Vagina (tissue), 2 donors: ENCODE data around the gene OR6Q1.

Experiments
- POLR2AphosphoS5 ChIP-seq, 2 donors: sonication (generic); formaldehyde crosslinking; IDR thresholded peaks; one replicate each; pipeline ENCODE4 v1.9.0; 2017; ENCODE audit warnings: antibody characterized with exemption in 2 of 2, mild to moderate bottlenecking in 2 of 2, low read depth in 1 of 2; ENCODE audit not compliant: insufficient read depth in 1 of 2
- TF ChIP-seq, protein P1 (sequence below), 3 experiments: fragments of 450-650 bp in 2 of 3; fragments of 200-600 bp in 1 of 3; sonication (generic) in 1 of 3; IDR thresholded peaks; one replicate each; pipeline ENCODE4 v1.5.1; 2017 to 2019; ENCODE audit warnings: antibody characterized with exemption in 3 of 3, mild to moderate bottlenecking in 2 of 3, moderate library complexity in 2 of 3

DNA sequence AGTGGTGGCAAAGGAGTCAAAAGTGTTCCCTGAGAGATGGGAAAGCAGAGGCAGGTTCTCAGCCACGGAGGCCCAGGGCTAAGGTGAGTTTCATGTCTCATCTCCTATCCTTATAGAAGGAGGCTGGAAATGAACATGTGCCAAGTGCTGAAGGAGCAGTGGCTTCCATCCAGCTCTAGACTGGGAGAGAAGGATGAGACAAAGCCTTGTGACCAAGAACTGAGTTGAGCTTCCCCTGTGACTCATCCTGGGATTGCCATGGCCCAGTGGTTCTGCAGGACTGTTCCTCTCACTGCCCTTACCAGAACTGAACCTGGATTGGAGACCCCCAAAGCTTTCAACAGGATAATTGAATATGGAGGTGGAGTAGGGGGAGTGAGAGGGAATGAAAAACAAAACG lies 23.8 kb upstream of the OR6Q1 start:
- TF ChIP-seq, protein P1, sequence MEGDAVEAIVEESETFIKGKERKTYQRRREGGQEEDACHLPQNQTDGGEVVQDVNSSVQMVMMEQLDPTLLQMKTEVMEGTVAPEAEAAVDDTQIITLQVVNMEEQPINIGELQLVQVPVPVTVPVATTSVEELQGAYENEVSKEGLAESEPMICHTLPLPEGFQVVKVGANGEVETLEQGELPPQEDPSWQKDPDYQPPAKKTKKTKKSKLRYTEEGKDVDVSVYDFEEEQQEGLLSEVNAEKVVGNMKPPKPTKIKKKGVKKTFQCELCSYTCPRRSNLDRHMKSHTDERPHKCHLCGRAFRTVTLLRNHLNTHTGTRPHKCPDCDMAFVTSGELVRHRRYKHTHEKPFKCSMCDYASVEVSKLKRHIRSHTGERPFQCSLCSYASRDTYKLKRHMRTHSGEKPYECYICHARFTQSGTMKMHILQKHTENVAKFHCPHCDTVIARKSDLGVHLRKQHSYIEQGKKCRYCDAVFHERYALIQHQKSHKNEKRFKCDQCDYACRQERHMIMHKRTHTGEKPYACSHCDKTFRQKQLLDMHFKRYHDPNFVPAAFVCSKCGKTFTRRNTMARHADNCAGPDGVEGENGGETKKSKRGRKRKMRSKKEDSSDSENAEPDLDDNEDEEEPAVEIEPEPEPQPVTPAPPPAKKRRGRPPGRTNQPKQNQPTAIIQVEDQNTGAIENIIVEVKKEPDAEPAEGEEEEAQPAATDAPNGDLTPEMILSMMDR (IDR thresholded peaks at IDR 0.05) = no peak
- no peak for TF ChIP-seq POLR2AphosphoS5 (IDR thresholded peaks at IDR 0.05; ENCODE audit: insufficient read depth in 1 of 2, low read depth in 1 of 2)
